ENCODE measurements around the gene IVNS1ABP. TPM values are rescaled to one million over a fixed set of nuclear protein-coding genes. Genes with fewer than 3 reads are reported as not detected.

The IVNS1ABP gene
- total and polyA plus RNA-seq, 4 donors: 19.8 to 93.8 (median 53.5) TPM

GRCh38 chr1:185351734-185352466, 34.9 kb upstream of the IVNS1ABP start:
- ATAC-seq (ENCODE audit: low FRiP score): no peak
- WGBS, 2 donors: 50 to 63% methylated on average over 2 of the region's 2 CpGs
- H3K4me3 ChIP-seq (ENCODE audit: low read length in 2 of 2): no peak overlapping the region

GRCh38 chr1:185350027-185350442, 33.0 kb upstream of the IVNS1ABP start:
- ATAC-seq (ENCODE audit: low FRiP score): no peak
- Histone ChIP-seq H3K9me3 (ENCODE audit: control insufficient read depth, low read length) (no peaks in the 10 kb centered on the region), H3K4me3 (ENCODE audit: low read length in 2 of 2) (no peak overlapping the region), H3K4me1 (ENCODE audit: control insufficient read depth in 1 of 2, insufficient read depth in 2 of 2, low read length in 2 of 2) (no peaks in the 10 kb centered on the region), H3K36me3 (ENCODE audit: control insufficient read depth in 1 of 2, insufficient read depth in 2 of 2, low read length in 1 of 2) (no peaks in the 10 kb centered on the region), H3K27me3 (ENCODE audit: control insufficient read depth in 1 of 2, insufficient read depth in 2 of 2, low read length in 1 of 2) (no peaks in the 10 kb centered on the region), H3K27ac (ENCODE audit: low read depth in 1 of 2, low read length in 2 of 2) (no peak overlapping the region)
- intact Hi-C loops (cut with DNase I): no loop called here
- DNase-seq: no peak
- 59 to 82% methylated on average over 2 of the region's 2 CpGs for WGBS, 2 donors

More at GRCh38 chr1:185351734-185352466, 34.9 kb upstream of the IVNS1ABP start:
- intact Hi-C loops (cut with DNase I): no loop called here
- DNase-seq: no peak
- Histone ChIP-seq H3K27ac (ENCODE audit: low read depth in 1 of 2, low read length in 2 of 2) (no peak overlapping the region), H3K4me1 (ENCODE audit: control insufficient read depth in 1 of 2, insufficient read depth in 2 of 2, low read length in 2 of 2) (no peaks in the 10 kb centered on the region), H3K9me3 (ENCODE audit: control insufficient read depth, low read length) (no peaks in the 10 kb centered on the region), H3K27me3 (ENCODE audit: control insufficient read depth in 1 of 2, insufficient read depth in 2 of 2, low read length in 1 of 2) (no peaks in the 10 kb centered on the region), H3K36me3 (ENCODE audit: control insufficient read depth in 1 of 2, insufficient read depth in 2 of 2, low read length in 1 of 2) (no peaks in the 10 kb centered on the region)

DNA sequence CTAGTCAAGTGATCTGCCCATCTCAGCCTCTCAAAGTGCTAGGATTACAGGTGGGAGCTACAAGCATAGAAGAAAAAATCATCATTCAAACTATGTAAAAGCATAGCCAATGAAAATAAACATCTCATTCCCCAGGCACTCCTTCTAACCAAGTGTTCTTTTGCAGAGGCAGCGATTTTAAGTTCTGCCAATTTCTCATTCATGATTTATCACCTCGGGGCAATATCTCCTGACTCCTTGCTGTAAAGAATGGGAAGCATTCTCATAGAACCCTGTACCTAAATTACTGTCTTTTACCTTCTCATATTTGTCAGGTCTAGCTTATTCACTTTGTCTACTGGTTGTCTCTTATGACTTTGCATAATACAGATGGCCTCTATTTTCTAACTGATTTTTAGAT, 32.5 kb upstream of the IVNS1ABP start:
- DNase-seq (no peak), ATAC-seq (ENCODE audit: low FRiP score) (no peak)
- no peak overlapping the region for H3K4me3 ChIP-seq (ENCODE audit: low read length in 2 of 2)
- intact Hi-C loops (cut with DNase I): no loop called here
- H3K27ac ChIP-seq (ENCODE audit: low read depth in 1 of 2, low read length in 2 of 2): no peak overlapping the region
- no peaks in the 10 kb centered on the region for H3K27me3 ChIP-seq (ENCODE audit: control insufficient read depth in 1 of 2, insufficient read depth in 2 of 2, low read length in 1 of 2)
- H3K36me3 ChIP-seq (ENCODE audit: control insufficient read depth in 1 of 2, insufficient read depth in 2 of 2, low read length in 1 of 2): no peaks in the 10 kb centered on the region
- no peaks in the 10 kb centered on the region for H3K4me1 ChIP-seq (ENCODE audit: control insufficient read depth in 1 of 2, insufficient read depth in 2 of 2, low read length in 2 of 2)
- no peaks in the 10 kb centered on the region for H3K9me3 ChIP-seq (ENCODE audit: control insufficient read depth, low read length)
- WGBS, 2 donors: 62 to 67% methylated on average over 2 of the region's 2 CpGs

GRCh38 chr1:185348985-185349384, 31.9 kb upstream of the IVNS1ABP start:
- Histone ChIP-seq H3K9me3 (ENCODE audit: control insufficient read depth, low read length) (no peaks in the 10 kb centered on the region), H3K36me3 (ENCODE audit: control insufficient read depth in 1 of 2, insufficient read depth in 2 of 2, low read length in 1 of 2) (no peaks in the 10 kb centered on the region), H3K27me3 (ENCODE audit: control insufficient read depth in 1 of 2, insufficient read depth in 2 of 2, low read length in 1 of 2) (no peaks in the 10 kb centered on the region), H3K4me1 (ENCODE audit: control insufficient read depth in 1 of 2, insufficient read depth in 2 of 2, low read length in 2 of 2) (no peaks in the 10 kb centered on the region), H3K27ac (ENCODE audit: low read depth in 1 of 2, low read length in 2 of 2) (no peak overlapping the region), H3K4me3 (ENCODE audit: low read length in 2 of 2) (no peak overlapping the region)
- WGBS, 2 donors: 88 to 92% methylated on average over 1 of the region's 1 CpG
- ATAC-seq (ENCODE audit: low FRiP score): no peak
- no peak for DNase-seq
- intact Hi-C loops (cut with DNase I): no loop called here

DNA sequence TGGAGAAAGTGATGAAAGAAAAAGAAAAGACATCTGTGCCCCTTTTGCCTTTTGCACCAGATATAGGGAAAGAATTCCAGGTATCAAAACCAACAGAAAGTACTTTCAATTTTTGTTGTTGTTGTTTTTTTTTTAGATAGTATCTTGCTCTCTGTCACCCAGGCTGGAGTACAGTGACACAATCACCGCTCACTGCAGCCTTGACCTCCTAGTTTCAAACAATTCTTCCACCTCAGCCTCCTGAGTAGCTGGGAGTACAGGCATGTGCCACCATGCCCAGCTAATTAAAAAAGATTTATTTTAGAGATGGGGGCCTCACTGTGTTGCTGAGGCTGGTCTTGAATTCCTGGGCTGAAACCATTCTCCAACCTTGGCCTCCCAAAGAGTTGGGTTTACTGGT, 31.3 kb upstream of the IVNS1ABP start:
- 94 to 100% methylated on average over 1 of the region's 1 CpG for WGBS, 2 donors
- no peak overlapping the region for H3K4me3 ChIP-seq (ENCODE audit: low read length in 2 of 2)
- no peaks in the 10 kb centered on the region for H3K27me3 ChIP-seq (ENCODE audit: control insufficient read depth in 1 of 2, insufficient read depth in 2 of 2, low read length in 1 of 2)
- no peaks in the 10 kb centered on the region for H3K4me1 ChIP-seq (ENCODE audit: control insufficient read depth in 1 of 2, insufficient read depth in 2 of 2, low read length in 2 of 2)
- H3K27ac ChIP-seq (ENCODE audit: low read depth in 1 of 2, low read length in 2 of 2): no peak overlapping the region
- H3K9me3 ChIP-seq (ENCODE audit: control insufficient read depth, low read length): no peaks in the 10 kb centered on the region
- DNase-seq (no peak), ATAC-seq (ENCODE audit: low FRiP score) (no peak)
- no peaks in the 10 kb centered on the region for H3K36me3 ChIP-seq (ENCODE audit: control insufficient read depth in 1 of 2, insufficient read depth in 2 of 2, low read length in 1 of 2)
- intact Hi-C loops (cut with DNase I): no loop called here

DNA sequence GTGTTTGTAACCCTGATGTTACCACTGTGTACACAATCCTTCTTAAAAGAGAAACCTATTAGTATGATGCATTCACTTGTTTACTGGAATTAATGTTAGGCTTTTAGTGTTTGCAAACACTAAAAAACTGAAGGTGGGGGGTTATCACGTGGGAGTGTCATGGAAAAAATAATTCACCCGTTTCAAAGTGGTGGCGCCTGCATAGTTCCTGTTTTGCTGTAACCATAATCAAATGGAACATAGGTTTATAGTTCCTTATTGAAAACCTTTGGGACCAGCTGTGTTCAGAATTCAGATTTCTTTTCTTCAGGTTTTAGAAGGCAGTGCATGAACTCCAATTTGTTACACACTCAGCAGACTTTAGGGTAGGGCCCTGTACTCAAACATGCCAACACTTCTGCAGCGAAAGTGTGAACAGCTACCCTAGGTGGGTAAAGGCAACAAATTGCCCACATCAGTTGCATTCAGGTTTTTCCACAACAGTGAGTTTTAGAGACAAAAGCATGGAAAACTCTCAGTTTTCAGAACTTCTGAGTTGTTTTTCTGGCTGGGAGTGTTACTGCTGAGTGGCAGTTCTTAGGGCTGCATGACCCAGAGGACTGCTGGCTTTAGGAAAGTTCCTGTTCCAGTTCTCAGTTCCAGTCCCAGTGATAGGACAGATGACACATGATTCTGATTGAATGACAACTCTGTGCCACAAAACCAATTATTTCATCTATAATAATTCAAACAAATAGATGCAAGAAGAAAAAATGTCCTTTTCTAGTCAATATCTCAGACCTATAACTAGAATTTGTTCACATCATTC, 29.1 kb upstream of the IVNS1ABP start:
- no peaks in the 10 kb centered on the region for H3K27me3 ChIP-seq (ENCODE audit: control insufficient read depth in 1 of 2, insufficient read depth in 2 of 2, low read length in 1 of 2)
- DNase-seq (no peak), ATAC-seq (ENCODE audit: low FRiP score) (no peak)
- H3K9me3 ChIP-seq (ENCODE audit: control insufficient read depth, low read length): no peaks in the 10 kb centered on the region
- H3K36me3 ChIP-seq (ENCODE audit: control insufficient read depth in 1 of 2, insufficient read depth in 2 of 2, low read length in 1 of 2): no peaks in the 10 kb centered on the region
- no peak overlapping the region for H3K4me3 ChIP-seq (ENCODE audit: low read length in 2 of 2)
- H3K27ac ChIP-seq (ENCODE audit: low read depth in 1 of 2, low read length in 2 of 2): no peak overlapping the region
- intact Hi-C loops (cut with DNase I): no loop called here
- no peaks in the 10 kb centered on the region for H3K4me1 ChIP-seq (ENCODE audit: control insufficient read depth in 1 of 2, insufficient read depth in 2 of 2, low read length in 2 of 2)
- WGBS, 2 donors: 77 to 85% methylated on average over 4 of the region's 4 CpGs

DNA sequence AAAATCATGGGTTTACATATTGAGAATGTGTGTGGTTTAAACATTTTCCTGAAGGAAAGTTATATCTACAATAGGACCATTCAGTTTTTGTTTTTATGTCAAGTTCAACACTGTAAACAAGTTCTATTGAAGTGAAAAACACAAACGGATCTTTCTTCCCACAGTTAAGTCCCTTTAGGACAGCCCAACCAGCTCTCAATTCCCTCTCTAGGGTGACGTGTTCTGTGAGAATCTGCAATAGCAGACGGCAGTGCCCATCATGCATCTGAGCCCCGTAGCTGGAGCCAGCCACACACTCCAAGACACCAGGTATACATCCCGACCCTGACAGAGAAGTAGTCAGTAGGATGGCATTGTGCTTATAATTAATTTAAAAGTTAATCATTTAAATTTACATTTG, 26.3 kb upstream of the IVNS1ABP start:
- no peak overlapping the region for H3K27ac ChIP-seq (ENCODE audit: low read depth in 1 of 2, low read length in 2 of 2)
- H3K4me1 ChIP-seq (ENCODE audit: control insufficient read depth in 1 of 2, insufficient read depth in 2 of 2, low read length in 2 of 2): no peaks in the 10 kb centered on the region
- H3K36me3 ChIP-seq (ENCODE audit: control insufficient read depth in 1 of 2, insufficient read depth in 2 of 2, low read length in 1 of 2): no peaks in the 10 kb centered on the region
- no peaks in the 10 kb centered on the region for H3K27me3 ChIP-seq (ENCODE audit: control insufficient read depth in 1 of 2, insufficient read depth in 2 of 2, low read length in 1 of 2)
- no peaks in the 10 kb centered on the region for H3K9me3 ChIP-seq (ENCODE audit: control insufficient read depth, low read length)
- DNase-seq (no peak), ATAC-seq (ENCODE audit: low FRiP score) (no peak)
- intact Hi-C loops (cut with DNase I): no loop called here
- WGBS, 2 donors: 79 to 86% methylated on average over 5 of the region's 5 CpGs
- H3K4me3 ChIP-seq (ENCODE audit: low read length in 2 of 2): no peak overlapping the region

DNA sequence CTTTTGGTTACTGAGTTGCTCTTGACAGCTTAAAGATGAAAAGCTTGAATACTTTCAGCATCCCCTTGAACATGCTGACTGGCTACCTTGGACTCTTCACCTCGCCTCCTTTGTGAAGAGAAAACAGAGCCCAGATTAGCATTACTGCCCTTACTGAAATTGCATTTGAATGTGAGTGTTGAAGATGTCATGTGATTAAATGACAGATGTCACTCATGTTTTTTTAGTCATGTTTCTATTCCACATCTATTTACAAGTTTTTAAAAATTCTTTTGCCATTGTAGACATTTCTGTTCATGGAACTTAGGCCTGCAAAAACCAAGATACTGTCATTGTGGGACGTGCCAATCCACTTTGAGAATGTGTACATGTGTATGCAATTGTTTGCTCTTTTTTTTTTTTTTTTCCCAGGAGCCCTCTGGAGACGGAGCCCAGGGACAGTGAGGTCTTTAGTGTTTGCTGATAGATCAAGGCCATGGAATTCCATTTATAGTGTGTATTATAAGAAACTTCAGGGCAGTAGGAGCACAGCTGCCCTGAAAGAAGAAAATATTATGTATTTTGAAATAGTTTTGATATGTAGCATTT, 25.7 kb upstream of the IVNS1ABP start:
- Histone ChIP-seq H3K4me1 (ENCODE audit: control insufficient read depth in 1 of 2, insufficient read depth in 2 of 2, low read length in 2 of 2) (no peaks in the 10 kb centered on the region), H3K4me3 (ENCODE audit: low read length in 2 of 2) (no peak overlapping the region), H3K9me3 (ENCODE audit: control insufficient read depth, low read length) (no peaks in the 10 kb centered on the region), H3K27me3 (ENCODE audit: control insufficient read depth in 1 of 2, insufficient read depth in 2 of 2, low read length in 1 of 2) (no peaks in the 10 kb centered on the region), H3K27ac (ENCODE audit: low read depth in 1 of 2, low read length in 2 of 2) (no peak overlapping the region), H3K36me3 (ENCODE audit: control insufficient read depth in 1 of 2, insufficient read depth in 2 of 2, low read length in 1 of 2) (no peaks in the 10 kb centered on the region)
- intact Hi-C loops (cut with DNase I): no loop called here
- whole genome bisulfite sequencing, 2 donors: 84 to 88% methylated on average over 3 of the region's 3 CpGs
- DNase-seq (no peak), ATAC-seq (ENCODE audit: low FRiP score) (no peak)

All from aorta (tissue), 5 donors.